Measurements from ENCODE around the gene MMP7.

GRCh38 chr11:102471474-102471873 is 59.1 kb downstream of the MMP7 start:
- TF ChIP-seq TAF1 (IDR thresholded peaks at IDR 0.05; ENCODE audit: low read depth) (no peak), CEBPB (IDR thresholded peaks at IDR 0.05) (no peak), NFIC (IDR thresholded peaks at IDR 0.05) (no peak)

All from Ishikawa (cell line).